Measurements from ENCODE around the gene DYRK1A. TPM values are rescaled to one million over a fixed set of nuclear protein-coding genes. Genes with fewer than 3 reads are reported as not detected.

The DYRK1A gene
- total and polyA plus RNA-seq, 10 of the 15 experiments (the other 5 are each of a cell fraction or from before 2014, with no cell fraction given) = 2.4 to 68.6 (median 30.7) TPM

GRCh38 chr21:37535672-37536071 lies 169.1 kb downstream of the DYRK1A start:
- TF ChIP-seq CREB1 (IDR thresholded peaks at IDR 0.05; ENCODE audit: low read depth) (no peak), BCL11A (IDR thresholded peaks at IDR 0.05; ENCODE audit: low read depth, low read length) (no peak)
- TF ChIP-seq, protein P1, sequence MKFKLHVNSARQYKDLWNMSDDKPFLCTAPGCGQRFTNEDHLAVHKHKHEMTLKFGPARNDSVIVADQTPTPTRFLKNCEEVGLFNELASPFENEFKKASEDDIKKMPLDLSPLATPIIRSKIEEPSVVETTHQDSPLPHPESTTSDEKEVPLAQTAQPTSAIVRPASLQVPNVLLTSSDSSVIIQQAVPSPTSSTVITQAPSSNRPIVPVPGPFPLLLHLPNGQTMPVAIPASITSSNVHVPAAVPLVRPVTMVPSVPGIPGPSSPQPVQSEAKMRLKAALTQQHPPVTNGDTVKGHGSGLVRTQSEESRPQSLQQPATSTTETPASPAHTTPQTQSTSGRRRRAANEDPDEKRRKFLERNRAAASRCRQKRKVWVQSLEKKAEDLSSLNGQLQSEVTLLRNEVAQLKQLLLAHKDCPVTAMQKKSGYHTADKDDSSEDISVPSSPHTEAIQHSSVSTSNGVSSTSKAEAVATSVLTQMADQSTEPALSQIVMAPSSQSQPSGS (IDR thresholded peaks at IDR 0.05; ENCODE audit: low read length) = no peak
- Histone ChIP-seq H3K27me3 (replicated peaks in 1 of 2; ENCODE audit: control insufficient read depth in 2 of 2, insufficient read depth in 2 of 2, low read length in 1 of 2) (no peaks in the 10 kb centered on the region; a peak in 1 of 4 replicates), H4K20me1 (ENCODE audit: control insufficient read depth, insufficient read depth) (no peaks in the 10 kb centered on the region), H2AFZ (ENCODE audit: control insufficient read depth, low read depth, low read length) (no peak overlapping the region), H3K79me2 (ENCODE audit: control insufficient read depth, insufficient read depth, low read length) (no peaks in the 10 kb centered on the region), H3K4me3 (no peak overlapping the region), H3K9me3 (replicated peaks; ENCODE audit: control insufficient read depth, insufficient read depth, low read length) (peaks cover 4% of the 10 kb centered on the region), H3K36me3 (ENCODE audit: control insufficient read depth in 2 of 2, insufficient read depth in 2 of 2, low read length in 1 of 2) (no peaks in the 10 kb centered on the region), H3K9ac (ENCODE audit: control insufficient read depth, insufficient read depth, low read length) (no peak overlapping the region), H3K4me1 (ENCODE audit: control insufficient read depth, insufficient read depth, low read length) (peaks cover 3% of the 10 kb centered on the region; the same call in 1 of the 2 replicates), H3K27ac (ENCODE audit: control insufficient read depth, insufficient read depth) (no peak overlapping the region), H3K4me2 (ENCODE audit: control insufficient read depth, insufficient read depth) (no peak overlapping the region)
- no peak for ATAC-seq
- DNase-seq (ENCODE audit: low read depth, low spot score) = no peak
- FAIRE-seq = no peak
- no TSS peak for BruUV-seq (replicated peaks)
- intact Hi-C loops (cut with micrococcal nuclease; ENCODE audit: unreplicated experiment) (no loop called here), in situ Hi-C loops (cut with MboI) (no loop called here)
- 41% methylated on average over 7 of the region's 7 CpGs for WGBS (ENCODE audit: insufficient coverage, insufficient replicate concordance, low lambda C conversion rate, missing lambda C conversion rate)
- CTCF ChIA-PET = interaction anchor here (1.3 kb wide), 1 partner anchor 10 kb away, joined by 4 read pairs; no protein-coding TSS in a partner anchor
- POLR2A ChIA-PET = no interaction called here
- RAD21 ChIA-PET (ENCODE audit: unreplicated experiment) = no interaction called here
- SMC1A ChIA-PET (ENCODE audit: uncharacterized antibody, unreplicated experiment) = no interaction called here

GRCh38 chr21:37536616-37537278 lies 170.2 kb downstream of the DYRK1A start:
- CTCF ChIA-PET = no interaction called here
- H3K4me3 ChIP-seq = no peak overlapping the region
- SMC1A ChIA-PET (ENCODE audit: uncharacterized antibody, unreplicated experiment) = interaction anchor here (0.9 to 1.6 kb wide), 2 partner anchors 11 to 14 kb away, joined by 4 read pairs; no protein-coding TSS in a partner anchor
- H3K9me3 ChIP-seq (replicated peaks; ENCODE audit: control insufficient read depth, insufficient read depth, low read length) = peaks cover 4% of the 10 kb centered on the region
- H2AFZ ChIP-seq (ENCODE audit: control insufficient read depth, low read depth, low read length) = no peak overlapping the region
- H3K4me2 ChIP-seq (ENCODE audit: control insufficient read depth, insufficient read depth) = no peak overlapping the region
- no peak overlapping the region for H3K27ac ChIP-seq (ENCODE audit: control insufficient read depth, insufficient read depth)
- intact Hi-C loops (cut with micrococcal nuclease; ENCODE audit: unreplicated experiment) = no loop called here
- peaks cover 3% of the 10 kb centered on the region; the same call in 1 of the 2 replicates for H3K4me1 ChIP-seq (ENCODE audit: control insufficient read depth, insufficient read depth, low read length)
- DNase-seq (ENCODE audit: low read depth, low spot score) (no peak), ATAC-seq (no peak), FAIRE-seq (no peak)
- no peaks in the 10 kb centered on the region; a peak in 1 of 4 replicates for H3K27me3 ChIP-seq (replicated peaks in 1 of 2; ENCODE audit: control insufficient read depth in 2 of 2, insufficient read depth in 2 of 2, low read length in 1 of 2)
- no peak overlapping the region for H3K9ac ChIP-seq (ENCODE audit: control insufficient read depth, insufficient read depth, low read length)
- BruUV-seq (replicated peaks) = no TSS peak
- no peaks in the 10 kb centered on the region for H3K36me3 ChIP-seq (ENCODE audit: control insufficient read depth in 2 of 2, insufficient read depth in 2 of 2, low read length in 1 of 2)
- H3K79me2 ChIP-seq (ENCODE audit: control insufficient read depth, insufficient read depth, low read length) = no peaks in the 10 kb centered on the region
- POLR2A ChIA-PET = interaction anchor here (0.7 kb wide), 1 partner anchor 13 kb away, joined by 4 read pairs; no protein-coding TSS in a partner anchor
- H4K20me1 ChIP-seq (ENCODE audit: control insufficient read depth, insufficient read depth) = no peaks in the 10 kb centered on the region
- RAD21 ChIA-PET (ENCODE audit: unreplicated experiment) = no interaction called here
- in situ Hi-C loops (cut with MboI) = no loop called here
- WGBS (ENCODE audit: insufficient coverage, insufficient replicate concordance, low lambda C conversion rate, missing lambda C conversion rate) = 44% methylated on average over 8 of the region's 8 CpGs
- no peak for TF ChIP-seq SRF (IDR thresholded peaks at IDR 0.05; ENCODE audit: low read depth in 2 of 2, low read length in 2 of 2)
- no peak for TF ChIP-seq RAD21 (IDR thresholded peaks at IDR 0.05; ENCODE audit: insufficient read depth, low read depth, low read length)
- no peak for TF ChIP-seq PKNOX1 (IDR thresholded peaks at IDR 0.05)
- no peak for TF ChIP-seq RELA (IDR thresholded peaks at IDR 0.05; ENCODE audit: borderline replicate concordance, partially characterized antibody)
- no peak for TF ChIP-seq EED (IDR thresholded peaks at IDR 0.05; ENCODE audit: low read depth)
- TF ChIP-seq, protein P2, sequence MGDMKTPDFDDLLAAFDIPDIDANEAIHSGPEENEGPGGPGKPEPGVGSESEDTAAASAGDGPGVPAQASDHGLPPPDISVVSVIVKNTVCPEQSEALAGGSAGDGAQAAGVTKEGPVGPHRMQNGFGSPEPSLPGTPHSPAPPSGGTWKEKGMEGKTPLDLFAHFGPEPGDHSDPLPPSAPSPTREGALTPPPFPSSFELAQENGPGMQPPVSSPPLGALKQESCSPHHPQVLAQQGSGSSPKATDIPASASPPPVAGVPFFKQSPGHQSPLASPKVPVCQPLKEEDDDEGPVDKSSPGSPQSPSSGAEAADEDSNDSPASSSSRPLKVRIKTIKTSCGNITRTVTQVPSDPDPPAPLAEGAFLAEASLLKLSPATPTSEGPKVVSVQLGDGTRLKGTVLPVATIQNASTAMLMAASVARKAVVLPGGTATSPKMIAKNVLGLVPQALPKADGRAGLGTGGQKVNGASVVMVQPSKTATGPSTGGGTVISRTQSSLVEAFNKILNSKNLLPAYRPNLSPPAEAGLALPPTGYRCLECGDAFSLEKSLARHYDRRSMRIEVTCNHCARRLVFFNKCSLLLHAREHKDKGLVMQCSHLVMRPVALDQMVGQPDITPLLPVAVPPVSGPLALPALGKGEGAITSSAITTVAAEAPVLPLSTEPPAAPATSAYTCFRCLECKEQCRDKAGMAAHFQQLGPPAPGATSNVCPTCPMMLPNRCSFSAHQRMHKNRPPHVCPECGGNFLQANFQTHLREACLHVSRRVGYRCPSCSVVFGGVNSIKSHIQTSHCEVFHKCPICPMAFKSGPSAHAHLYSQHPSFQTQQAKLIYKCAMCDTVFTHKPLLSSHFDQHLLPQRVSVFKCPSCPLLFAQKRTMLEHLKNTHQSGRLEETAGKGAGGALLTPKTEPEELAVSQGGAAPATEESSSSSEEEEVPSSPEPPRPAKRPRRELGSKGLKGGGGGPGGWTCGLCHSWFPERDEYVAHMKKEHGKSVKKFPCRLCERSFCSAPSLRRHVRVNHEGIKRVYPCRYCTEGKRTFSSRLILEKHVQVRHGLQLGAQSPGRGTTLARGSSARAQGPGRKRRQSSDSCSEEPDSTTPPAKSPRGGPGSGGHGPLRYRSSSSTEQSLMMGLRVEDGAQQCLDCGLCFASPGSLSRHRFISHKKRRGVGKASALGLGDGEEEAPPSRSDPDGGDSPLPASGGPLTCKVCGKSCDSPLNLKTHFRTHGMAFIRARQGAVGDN (IDR thresholded peaks at IDR 0.05) = no peak
- no peak for TF ChIP-seq STAT3 (IDR thresholded peaks at IDR 0.05; ENCODE audit: low read depth, low read length)
- no peak for TF ChIP-seq HDAC2 (IDR thresholded peaks at IDR 0.05)

Data from GM12878 (cell line).